HL-60 (cell line): ENCODE measurements around the gene EYS.
A peak's percentile ranks its signal among the peaks of the same experiment; 100 is the strongest.

ENCODE experiments used
- DNase-seq, 2 experiments: peaks; one replicate each; pipeline ENCODE4 v3.0.0-alpha.2; 2010 to 2020; ENCODE audit warnings: low read depth in 1 of 2, low spot score in 1 of 2
- H3K27ac ChIP-seq: fragments of 250-450 bp; sonication (Bioruptor Pico); replicated peaks from 2 replicates; pipeline ENCODE4 v1.5.1; 2020; ENCODE audit warnings: mild to moderate bottlenecking, moderate library complexity
- H3K27me3 ChIP-seq: fragments of 250-450 bp; sonication (Bioruptor Pico); 2 replicates; pipeline ENCODE4 v1.5.1; 2021; ENCODE audit warnings: mild to moderate bottlenecking, moderate library complexity; ENCODE audit not compliant: insufficient read depth, poor library complexity, severe bottlenecking
- H3K4me3 ChIP-seq: replicated peaks from 2 replicates; pipeline ENCODE4 v1.5.1; 2011; ENCODE audit warnings: mild to moderate bottlenecking, control low read depth, low read length; ENCODE audit not compliant: insufficient read depth
- GABPA ChIP-seq: IDR thresholded peaks from 2 replicates; pipeline ENCODE4 v1.6.1; 2012; ENCODE audit warnings: low read depth
- POLR2AphosphoS5 ChIP-seq: IDR thresholded peaks from 2 replicates; pipeline ENCODE4 v1.6.1; 2012; ENCODE audit warnings: low read depth
- SPI1 ChIP-seq: IDR thresholded peaks from 2 replicates; pipeline ENCODE4 v1.6.1; 2012; ENCODE audit warnings: low read depth, mild to moderate bottlenecking, borderline replicate concordance
- TF ChIP-seq, protein P1 (sequence below): IDR thresholded peaks from one replicate; pipeline ENCODE4 v1.5.1; 2011; ENCODE audit warnings: low read length, control low read depth, inconsistent platforms; ENCODE audit not compliant: insufficient read depth
- TF ChIP-seq, protein P2 (sequence below): IDR thresholded peaks from 2 replicates; pipeline ENCODE4 v1.6.1; 2012; ENCODE audit warnings: low read depth; ENCODE audit not compliant: insufficient replicate concordance

The EYS gene

DNA sequence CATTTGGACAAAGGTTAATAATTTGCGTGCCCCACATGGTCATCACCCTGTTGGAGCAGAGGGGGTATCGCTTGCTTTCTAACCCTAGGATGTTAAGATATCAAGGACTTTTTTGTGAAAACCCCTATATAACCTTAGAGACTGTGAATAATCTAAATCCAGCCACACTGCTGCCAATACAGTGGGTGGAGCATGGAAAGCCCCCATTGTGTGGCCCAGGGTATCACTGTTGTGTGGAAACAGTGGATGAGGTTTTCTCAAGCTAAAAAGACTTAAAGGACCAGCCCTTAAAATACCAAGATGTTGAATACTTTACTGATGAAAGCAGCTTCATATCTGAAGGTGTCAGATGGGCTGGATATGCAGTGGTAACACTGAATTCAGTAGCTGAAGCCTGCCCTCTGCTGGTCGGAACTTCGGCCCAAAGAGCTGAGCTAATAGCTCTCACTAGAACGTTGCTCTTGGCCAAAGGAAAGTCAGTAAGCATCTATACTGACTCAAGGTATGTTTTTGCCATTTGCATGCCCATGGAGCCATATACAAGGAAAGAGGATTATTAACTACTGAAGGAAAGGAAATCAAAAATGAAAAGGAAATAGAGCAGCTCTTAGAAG lies 1376.2 kb downstream of the EYS start:
- TF ChIP-seq, protein P1, sequence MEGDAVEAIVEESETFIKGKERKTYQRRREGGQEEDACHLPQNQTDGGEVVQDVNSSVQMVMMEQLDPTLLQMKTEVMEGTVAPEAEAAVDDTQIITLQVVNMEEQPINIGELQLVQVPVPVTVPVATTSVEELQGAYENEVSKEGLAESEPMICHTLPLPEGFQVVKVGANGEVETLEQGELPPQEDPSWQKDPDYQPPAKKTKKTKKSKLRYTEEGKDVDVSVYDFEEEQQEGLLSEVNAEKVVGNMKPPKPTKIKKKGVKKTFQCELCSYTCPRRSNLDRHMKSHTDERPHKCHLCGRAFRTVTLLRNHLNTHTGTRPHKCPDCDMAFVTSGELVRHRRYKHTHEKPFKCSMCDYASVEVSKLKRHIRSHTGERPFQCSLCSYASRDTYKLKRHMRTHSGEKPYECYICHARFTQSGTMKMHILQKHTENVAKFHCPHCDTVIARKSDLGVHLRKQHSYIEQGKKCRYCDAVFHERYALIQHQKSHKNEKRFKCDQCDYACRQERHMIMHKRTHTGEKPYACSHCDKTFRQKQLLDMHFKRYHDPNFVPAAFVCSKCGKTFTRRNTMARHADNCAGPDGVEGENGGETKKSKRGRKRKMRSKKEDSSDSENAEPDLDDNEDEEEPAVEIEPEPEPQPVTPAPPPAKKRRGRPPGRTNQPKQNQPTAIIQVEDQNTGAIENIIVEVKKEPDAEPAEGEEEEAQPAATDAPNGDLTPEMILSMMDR: peak; percentile 41
- TF ChIP-seq, protein P2, sequence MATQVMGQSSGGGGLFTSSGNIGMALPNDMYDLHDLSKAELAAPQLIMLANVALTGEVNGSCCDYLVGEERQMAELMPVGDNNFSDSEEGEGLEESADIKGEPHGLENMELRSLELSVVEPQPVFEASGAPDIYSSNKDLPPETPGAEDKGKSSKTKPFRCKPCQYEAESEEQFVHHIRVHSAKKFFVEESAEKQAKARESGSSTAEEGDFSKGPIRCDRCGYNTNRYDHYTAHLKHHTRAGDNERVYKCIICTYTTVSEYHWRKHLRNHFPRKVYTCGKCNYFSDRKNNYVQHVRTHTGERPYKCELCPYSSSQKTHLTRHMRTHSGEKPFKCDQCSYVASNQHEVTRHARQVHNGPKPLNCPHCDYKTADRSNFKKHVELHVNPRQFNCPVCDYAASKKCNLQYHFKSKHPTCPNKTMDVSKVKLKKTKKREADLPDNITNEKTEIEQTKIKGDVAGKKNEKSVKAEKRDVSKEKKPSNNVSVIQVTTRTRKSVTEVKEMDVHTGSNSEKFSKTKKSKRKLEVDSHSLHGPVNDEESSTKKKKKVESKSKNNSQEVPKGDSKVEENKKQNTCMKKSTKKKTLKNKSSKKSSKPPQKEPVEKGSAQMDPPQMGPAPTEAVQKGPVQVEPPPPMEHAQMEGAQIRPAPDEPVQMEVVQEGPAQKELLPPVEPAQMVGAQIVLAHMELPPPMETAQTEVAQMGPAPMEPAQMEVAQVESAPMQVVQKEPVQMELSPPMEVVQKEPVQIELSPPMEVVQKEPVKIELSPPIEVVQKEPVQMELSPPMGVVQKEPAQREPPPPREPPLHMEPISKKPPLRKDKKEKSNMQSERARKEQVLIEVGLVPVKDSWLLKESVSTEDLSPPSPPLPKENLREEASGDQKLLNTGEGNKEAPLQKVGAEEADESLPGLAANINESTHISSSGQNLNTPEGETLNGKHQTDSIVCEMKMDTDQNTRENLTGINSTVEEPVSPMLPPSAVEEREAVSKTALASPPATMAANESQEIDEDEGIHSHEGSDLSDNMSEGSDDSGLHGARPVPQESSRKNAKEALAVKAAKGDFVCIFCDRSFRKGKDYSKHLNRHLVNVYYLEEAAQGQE: no peak
- Histone ChIP-seq H3K27ac (no peak overlapping the region), H3K27me3 (no peaks in the 10 kb centered on the region), H3K4me3 (no peak overlapping the region)
- peak; percentile 5 to 55 for DNase-seq

DNA sequence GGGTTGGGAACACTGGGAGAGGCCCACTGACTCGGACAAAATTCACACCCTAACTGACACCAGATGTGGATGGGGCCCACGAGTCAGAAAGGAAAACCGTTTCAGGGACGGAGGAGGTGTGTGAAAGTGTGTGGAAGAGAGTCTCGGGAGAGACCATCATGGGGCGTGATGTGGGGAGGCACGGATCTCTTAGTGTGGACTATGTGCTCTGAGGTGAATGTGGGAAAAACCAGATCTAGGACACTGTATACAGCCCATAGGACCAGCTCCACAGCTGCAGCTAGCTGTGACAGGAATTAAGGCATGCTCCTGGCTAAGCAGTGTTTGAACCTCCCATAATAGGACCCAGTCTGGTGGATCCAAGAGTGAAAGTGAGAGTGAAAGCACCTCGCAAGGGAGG lies 1380.1 kb downstream of the EYS start:
- H3K27ac ChIP-seq: no peak overlapping the region

DNA sequence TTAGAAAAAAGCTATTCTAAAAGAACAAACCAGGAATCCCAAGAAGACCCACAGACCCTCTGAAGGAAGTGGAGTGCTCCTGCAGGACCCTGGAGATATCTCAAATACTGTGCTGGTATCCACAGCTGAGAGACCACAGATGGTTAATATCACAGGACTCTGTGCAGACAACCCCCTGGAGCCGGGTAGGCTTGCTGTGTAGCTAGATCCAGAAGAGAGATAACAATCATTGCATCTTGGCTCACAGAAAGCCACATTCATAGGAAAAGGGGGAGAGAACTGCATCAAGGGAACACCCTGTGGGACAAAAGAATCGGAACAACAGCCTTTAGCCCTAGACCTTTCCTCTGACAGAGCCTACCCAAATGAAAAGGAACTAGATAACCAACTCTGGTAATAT lies 1381.9 kb downstream of the EYS start:
- TF ChIP-seq SPI1 (no peak), POLR2AphosphoS5 (no peak), GABPA (no peak)
- TF ChIP-seq, protein P2: no peak
- TF ChIP-seq, protein P1: no peak
- Histone ChIP-seq H3K27me3 (no peaks in the 10 kb centered on the region), H3K27ac (no peak overlapping the region)

More for the DNA sequence above, 1380.1 kb downstream of the EYS start:
- TF ChIP-seq POLR2AphosphoS5: no peak
- TF ChIP-seq, protein P1: no peak
- TF ChIP-seq, protein P2: no peak
- TF ChIP-seq SPI1: no peak
- TF ChIP-seq GABPA: no peak
- H3K4me3 ChIP-seq: no peak overlapping the region
- no peaks in the 10 kb centered on the region for H3K27me3 ChIP-seq
- DNase-seq: no peak

More for the DNA sequence above, 1381.9 kb downstream of the EYS start:
- DNase-seq: no peak
- no peak overlapping the region for H3K4me3 ChIP-seq
